Esophagus (tissue), 2 donors: ENCODE data around the gene SLC35F3. TPM values are rescaled to one million over a fixed set of nuclear protein-coding genes. Genes with fewer than 3 reads are reported as not detected.

ENCODE experiments used
- H3K27ac ChIP-seq, 2 donors: one replicate each; pipeline ENCODE4 v1.5.1; 2013; ENCODE audit warnings: low read depth in 2 of 2, mild to moderate bottlenecking in 2 of 2, inconsistent platforms in 1 of 2, low read length in 1 of 2, moderate library complexity in 1 of 2
- H3K27me3 ChIP-seq, 2 donors: one replicate each; pipeline ENCODE4 v1.6.1; 2013; ENCODE audit warnings: low read length in 2 of 2, control low read depth in 1 of 2, mild to moderate bottlenecking in 1 of 2; ENCODE audit not compliant: insufficient read depth in 2 of 2, control insufficient read depth in 1 of 2
- H3K36me3 ChIP-seq, 2 donors: one replicate each; pipeline ENCODE4 v1.6.1; 2013; ENCODE audit warnings: low read length in 1 of 2; ENCODE audit not compliant: control insufficient read depth in 2 of 2, insufficient read depth in 2 of 2
- H3K4me1 ChIP-seq, 2 donors: one replicate each; pipeline ENCODE4 v1.6.1; 2013; ENCODE audit warnings: low read length in 1 of 2; ENCODE audit not compliant: control insufficient read depth in 2 of 2, insufficient read depth in 2 of 2
- H3K4me3 ChIP-seq, 2 donors: one replicate each; pipeline ENCODE4 v1.5.1; 2013; ENCODE audit warnings: low read length in 2 of 2, mild to moderate bottlenecking in 2 of 2, low read depth in 1 of 2, moderate library complexity in 1 of 2
- H3K9me3 ChIP-seq, 2 donors: one replicate each; pipeline ENCODE4 v1.6.1; 2013; ENCODE audit warnings: mild to moderate bottlenecking in 2 of 2, low read depth in 1 of 2, low read length in 1 of 2, moderate library complexity in 1 of 2; ENCODE audit not compliant: control insufficient read depth in 2 of 2, insufficient read depth in 1 of 2
- WGBS, 2 donors: extraction: QIAGEN DNeasy Blood & Tissue Kit; methylation state at CpG; one replicate each; pipeline ENCODE4 v1.1.7; 2013; 5-methylcytosine and 5-hydroxymethylcytosine counted together
- polyA plus RNA-seq, 2 donors: library from polyadenylated mRNA; stranded (reverse); fragments of 200-250 nt; gene quantifications; one replicate each; pipeline ENCODE4 v1.2.3, GENCODE V29; 2013
- donor health status: healthy with polysubstance abuse.
- donor health status: Bipolar disorder and iron deficiency.

The SLC35F3 gene
- polyA plus RNA-seq, 2 donors, result 0.24 to 0.69 TPM

DNA sequence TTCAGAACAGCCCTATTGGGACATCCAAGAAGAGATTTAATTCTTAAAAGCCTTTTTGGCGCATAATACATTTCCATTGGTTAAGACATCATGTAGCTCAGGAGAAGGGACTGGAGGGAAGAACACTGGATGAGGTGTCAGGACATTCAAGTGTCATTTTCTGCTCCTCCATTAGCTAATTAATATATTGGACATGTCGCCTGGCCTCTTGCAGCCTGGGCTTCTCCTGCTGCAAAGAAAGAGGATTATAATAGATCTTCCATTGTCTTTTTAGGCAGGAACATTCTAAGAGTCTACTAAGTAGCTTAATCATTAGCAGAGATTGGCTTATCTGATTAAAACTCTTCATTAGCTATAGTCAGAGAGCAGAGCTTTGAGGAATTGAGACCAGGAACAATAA, 317.1 kb downstream of the SLC35F3 start:
- H3K9me3 ChIP-seq, result no peaks in the 10 kb centered on the region
- H3K27me3 ChIP-seq, result no peaks in the 10 kb centered on the region
- 81 to 93% methylated on average over 2 of the region's 2 CpGs for WGBS, 2 donors
- no peak overlapping the region for H3K4me3 ChIP-seq
- no peaks in the 10 kb centered on the region for H3K36me3 ChIP-seq
- H3K4me1 ChIP-seq, result no peaks in the 10 kb centered on the region
- H3K27ac ChIP-seq, result no peak overlapping the region

- Histone ChIP-seq H3K27me3 (no peaks in the 10 kb centered on the region), H3K4me3 (no peak overlapping the region), H3K9me3 (no peaks in the 10 kb centered on the region), H3K36me3 (no peaks in the 10 kb centered on the region), H3K4me1 (no peaks in the 10 kb centered on the region), H3K27ac (no peak overlapping the region)
- 60 to 66% methylated on average over 6 of the region's 6 CpGs for WGBS, 2 donors
These were observed 318.2 kb downstream of the SLC35F3 start for GRCh38 chr1:234222561-234223280.

- Histone ChIP-seq H3K27me3 (no peaks in the 10 kb centered on the region), H3K9me3 (no peaks in the 10 kb centered on the region), H3K4me1 (no peaks in the 10 kb centered on the region), H3K36me3 (no peaks in the 10 kb centered on the region), H3K4me3 (no peak overlapping the region), H3K27ac (no peak overlapping the region)
- 81% methylated on average over 5 of the region's 5 CpGs for WGBS, 2 donors
These were observed 321.8 kb downstream of the SLC35F3 start for GRCh38 chr1:234226113-234226818.

GRCh38 chr1:234226819-234227165, 322.3 kb downstream of the SLC35F3 start:
- H3K27ac ChIP-seq, result no peak overlapping the region
- no peak overlapping the region for H3K4me3 ChIP-seq
- H3K9me3 ChIP-seq, result no peaks in the 10 kb centered on the region
- WGBS, 2 donors, result 88 to 89% methylated on average over 10 of the region's 10 CpGs
- no peaks in the 10 kb centered on the region for H3K4me1 ChIP-seq
- H3K36me3 ChIP-seq, result no peaks in the 10 kb centered on the region
- no peaks in the 10 kb centered on the region for H3K27me3 ChIP-seq

- 72 to 80% methylated on average over 10 of the region's 10 CpGs for WGBS, 2 donors
- H3K4me3 ChIP-seq, result no peak overlapping the region
- H3K9me3 ChIP-seq, result no peaks in the 10 kb centered on the region
- H3K36me3 ChIP-seq, result no peaks in the 10 kb centered on the region
- no peaks in the 10 kb centered on the region for H3K27me3 ChIP-seq
- no peak overlapping the region for H3K27ac ChIP-seq
- H3K4me1 ChIP-seq, result no peaks in the 10 kb centered on the region
These were observed 325.3 kb downstream of the SLC35F3 start for GRCh38 chr1:234229581-234230387.

GRCh38 chr1:234230414-234230862, 326.0 kb downstream of the SLC35F3 start:
- H3K9me3 ChIP-seq, result no peaks in the 10 kb centered on the region
- no peak overlapping the region for H3K27ac ChIP-seq
- 42 to 52% methylated on average over 10 of the region's 10 CpGs for WGBS, 2 donors
- H3K4me3 ChIP-seq, result no peak overlapping the region
- H3K27me3 ChIP-seq, result no peaks in the 10 kb centered on the region
- H3K36me3 ChIP-seq, result no peaks in the 10 kb centered on the region
- no peaks in the 10 kb centered on the region for H3K4me1 ChIP-seq

GRCh38 chr1:234231061-234231892, 326.8 kb downstream of the SLC35F3 start:
- Histone ChIP-seq H3K4me3 (no peak overlapping the region), H3K27me3 (no peaks in the 10 kb centered on the region), H3K9me3 (no peaks in the 10 kb centered on the region), H3K4me1 (no peaks in the 10 kb centered on the region), H3K36me3 (no peaks in the 10 kb centered on the region), H3K27ac (no peak overlapping the region)
- WGBS, 2 donors, result 84 to 86% methylated on average over 54 to 55 of the region's 55 CpGs

DNA sequence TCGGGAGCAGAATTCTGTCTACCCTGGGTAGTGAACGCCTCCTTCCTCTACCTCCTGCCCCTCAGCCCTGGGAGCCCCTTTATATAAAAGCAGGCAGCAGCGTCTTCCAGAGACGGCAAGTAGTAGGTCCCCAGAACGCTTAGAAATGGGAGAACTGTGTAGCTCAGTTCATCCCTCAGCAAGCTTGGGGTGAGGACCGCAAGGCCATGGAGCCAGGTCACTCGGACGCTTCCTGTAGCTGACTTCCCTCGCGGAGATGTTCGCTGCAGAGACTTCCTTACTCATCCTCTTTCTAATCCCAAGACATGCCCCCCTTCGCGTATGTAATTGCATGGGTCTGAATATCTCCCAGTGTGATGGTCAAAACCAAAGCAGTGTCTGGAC, 327.4 kb downstream of the SLC35F3 start:
- Histone ChIP-seq H3K4me3 (no peak overlapping the region), H3K27ac (no peak overlapping the region), H3K36me3 (no peaks in the 10 kb centered on the region), H3K27me3 (no peaks in the 10 kb centered on the region), H3K9me3 (no peaks in the 10 kb centered on the region), H3K4me1 (no peaks in the 10 kb centered on the region)
- WGBS, 2 donors, result 95 to 96% methylated on average over 13 of the region's 13 CpGs

GRCh38 chr1:234234199-234234598, 329.7 kb downstream of the SLC35F3 start:
- WGBS, 2 donors, result 80 to 83% methylated on average over 6 of the region's 6 CpGs

More at GRCh38 chr1:234234199-234234598, 329.7 kb downstream of the SLC35F3 start:
- no peak overlapping the region for H3K4me3 ChIP-seq
- H3K4me1 ChIP-seq, result no peaks in the 10 kb centered on the region
- H3K27ac ChIP-seq, result no peak overlapping the region
- H3K36me3 ChIP-seq, result no peaks in the 10 kb centered on the region
- no peaks in the 10 kb centered on the region for H3K9me3 ChIP-seq
- H3K27me3 ChIP-seq, result no peaks in the 10 kb centered on the region
